Heart right ventricle (tissue), 16 donors: ENCODE data around the gene IARS1. TPM values are rescaled to one million over a fixed set of nuclear protein-coding genes. Genes with fewer than 3 reads are reported as not detected.

ENCODE experiments used
- ATAC-seq, 8 donors: fragments of 200-7000 bp; cut with Tn5 transposase; one replicate each; pipeline ENCODE4 v1.9.1; 2020; ENCODE audit warnings: mild to moderate bottlenecking in 8 of 8, moderate library complexity in 8 of 8, moderate number of reproducible peaks in 1 of 8
- DNase-seq, 2 donors: peaks; one replicate each; pipeline ENCODE4 v3.0.0-alpha.2; 2020
- H3K27ac ChIP-seq, 10 donors: fragments of 200-600 bp; sonication (generic) in 2 of 10; one replicate each; pipeline versions ENCODE4 v1.5.0 to v1.8.0; 2020 to 2022; ENCODE audit warnings: mild to moderate bottlenecking in 3 of 10
- H3K27me3 ChIP-seq, 7 donors: fragments of 200-600 bp; one replicate each; pipeline ENCODE4 v1.8.0; 2021 to 2022; ENCODE audit warnings: mild to moderate bottlenecking in 2 of 7
- H3K36me3 ChIP-seq, 9 donors: fragments of 200-600 bp; sonication (generic) in 1 of 9; one replicate each; pipeline versions ENCODE4 v1.5.0 to v1.8.0; 2020 to 2022; ENCODE audit warnings: mild to moderate bottlenecking in 2 of 9
- H3K4me1 ChIP-seq, 9 donors: fragments of 200-600 bp; sonication (generic) in 1 of 9; one replicate each; pipeline versions ENCODE4 v1.5.0 to v1.8.0; 2020 to 2022; ENCODE audit warnings: mild to moderate bottlenecking in 4 of 9
- H3K4me3 ChIP-seq, 10 donors: fragments of 200-600 bp; sonication (generic) in 2 of 10; one replicate each; pipeline versions ENCODE4 v1.5.0 to v1.8.0; 2020 to 2022; ENCODE audit warnings: mild to moderate bottlenecking in 7 of 10, moderate library complexity in 2 of 10
- H3K9me3 ChIP-seq, 11 donors: fragments of 200-600 bp in 10 of 11; sonication (generic) in 2 of 11; one replicate each; pipeline versions ENCODE4 v1.5.0 to v1.8.0; 2013 to 2022; ENCODE audit warnings: mild to moderate bottlenecking in 2 of 11, control low read depth in 1 of 11, moderate library complexity in 1 of 11
- WGBS, 2 donors: extraction: QIAGEN DNeasy Blood & Tissue Kit; methylation state at CpG; one replicate each; pipeline ENCODE4 v1.1.7; 2013; ENCODE audit warnings: inconsistent platforms in 1 of 2; 5-methylcytosine and 5-hydroxymethylcytosine counted together
- intact Hi-C, 10 donors: fragments of 100-400 bp; cut with DNase I; formaldehyde crosslinking; loops; one replicate each; pipeline versions ENCODE4 v1.11.1 to v1.14.2; 2022
- microRNA-seq, 2 donors: library from miRNA; unstranded; fragments of <30 nt; microRNA quantifications; one replicate each; pipeline ENCODE4 v1.2.0, GENCODE V29; 2021
- polyA plus RNA-seq, 2 donors: library from polyadenylated mRNA; stranded (reverse); fragments of 200-250 nt; gene quantifications; one replicate each; pipeline ENCODE4 v1.2.3, GENCODE V29; 2013
- total RNA-seq, 10 donors: library from RNA; stranded (reverse); fragmentation: NEBNext Ultra II Directional in 3 of 10; extraction: Animal tissue kit (Norgen Biotek cat#: 25700) in 3 of 10; gene quantifications; one replicate each; pipeline versions ENCODE4 v1.2.1 to v1.2.4, GENCODE V29; 2021 to 2023
- TF ChIP-seq, protein P1 (sequence below), 9 donors: fragments of 200-600 bp; sonication (generic) in 2 of 9; IDR thresholded peaks; one replicate each; pipeline versions ENCODE4 v1.5.0 to v1.8.0; 2021 to 2022; ENCODE audit warnings: antibody characterized with exemption in 9 of 9, mild to moderate bottlenecking in 5 of 9, moderate library complexity in 1 of 9
- donor health status: Arrhythmogenic right ventricular cardiomyopathy.
- donor health status: ischemic (EF 13 %, LVEDD 7.1; RV severe dilation, severe dysfunction).
- donor health status: healthy with polysubstance abuse.
- donor health status: DM: no; HTN: yes; CAD: no.
- donor health status: DM: no; HTN: no; CAD: no.
- donor health status: ischemic (EF 25% LVEDD 6.9; RV normal size, moderate dysfunction).
- donor health status: ischemic (EF 25% LVEDD 5.7; RV mildly dilated, moderate dysfunction).
- donor health status: healthy.
- donor health status: DM: yes; HTN: yes; CAD: no.
- donor health status: Ischemic cardiomyopathy.
- donor health status: ischemic (EF 35%, LVEDD 5.7; RV mildly dilated, moderate dysfunction).
- donor health status: nonischemic (EF 11% LVEDD 7.7; RV severe dilation, severe dysfunction).
- donor health status: DM: yes; HTN: yes; CAD: no.
- donor health status: PGD.
- donor health status: ischemic (EF 29% LVEDD 5.4; RV normal size, mild dysfunction).
- donor health status: nonischemic (EF 23%, LVEDD 6.1; RV moderate dilation, normal function).

Gene IARS1
- total and polyA plus RNA-seq, 12 donors = 9.0 to 79.6 (median 60.8) TPM

- intact Hi-C loops = loop anchor here in 3 of 10 donors (10.0 kb wide), 2 partner anchors 103 to 113 kb away; no protein-coding TSS in a partner anchor
Measured at GRCh38 chr9:92247981-92248380, 45.5 kb downstream of the IARS1 start.

DNA sequence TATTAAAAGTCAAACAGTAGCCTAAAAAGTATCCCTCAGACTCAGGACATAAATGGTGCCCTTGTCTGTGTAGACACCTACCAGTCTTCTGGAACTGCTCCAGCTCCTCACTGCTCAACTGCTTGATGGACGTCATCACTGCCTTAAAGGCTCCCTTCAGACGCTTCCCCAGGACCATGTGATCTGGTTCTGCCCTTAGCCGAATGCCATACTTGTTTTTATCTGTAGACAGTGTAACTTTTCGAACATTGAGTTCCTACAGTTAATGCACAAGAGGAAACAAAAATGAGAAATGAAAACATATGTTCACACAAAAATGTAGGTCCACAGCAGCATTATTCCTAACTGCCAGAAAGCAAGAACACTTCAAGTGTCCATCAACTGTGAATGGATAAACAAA lies 46.2 kb downstream of the IARS1 start:
- H3K9me3 ChIP-seq = no peaks in the 10 kb centered on the region
- intact Hi-C loops = loop anchor here in 3 of 10 donors (10.0 kb wide), 2 partner anchors 102 to 112 kb away; no protein-coding TSS in a partner anchor
- ATAC-seq = no peak
- no peaks in the 10 kb centered on the region for H3K27me3 ChIP-seq
- TF ChIP-seq, protein P1, sequence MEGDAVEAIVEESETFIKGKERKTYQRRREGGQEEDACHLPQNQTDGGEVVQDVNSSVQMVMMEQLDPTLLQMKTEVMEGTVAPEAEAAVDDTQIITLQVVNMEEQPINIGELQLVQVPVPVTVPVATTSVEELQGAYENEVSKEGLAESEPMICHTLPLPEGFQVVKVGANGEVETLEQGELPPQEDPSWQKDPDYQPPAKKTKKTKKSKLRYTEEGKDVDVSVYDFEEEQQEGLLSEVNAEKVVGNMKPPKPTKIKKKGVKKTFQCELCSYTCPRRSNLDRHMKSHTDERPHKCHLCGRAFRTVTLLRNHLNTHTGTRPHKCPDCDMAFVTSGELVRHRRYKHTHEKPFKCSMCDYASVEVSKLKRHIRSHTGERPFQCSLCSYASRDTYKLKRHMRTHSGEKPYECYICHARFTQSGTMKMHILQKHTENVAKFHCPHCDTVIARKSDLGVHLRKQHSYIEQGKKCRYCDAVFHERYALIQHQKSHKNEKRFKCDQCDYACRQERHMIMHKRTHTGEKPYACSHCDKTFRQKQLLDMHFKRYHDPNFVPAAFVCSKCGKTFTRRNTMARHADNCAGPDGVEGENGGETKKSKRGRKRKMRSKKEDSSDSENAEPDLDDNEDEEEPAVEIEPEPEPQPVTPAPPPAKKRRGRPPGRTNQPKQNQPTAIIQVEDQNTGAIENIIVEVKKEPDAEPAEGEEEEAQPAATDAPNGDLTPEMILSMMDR (IDR thresholded peaks at IDR 0.05) = no peak
- no peak overlapping the region for H3K27ac ChIP-seq
- no peaks in the 10 kb centered on the region for H3K4me1 ChIP-seq
- 79 to 82% methylated on average over 4 of the region's 4 CpGs for WGBS, 2 donors
- peaks cover 0 to 100% (median 97%) of the 10 kb centered on the region in 9 donors for H3K36me3 ChIP-seq
- DNase-seq = no peak
- no peak overlapping the region for H3K4me3 ChIP-seq

More at GRCh38 chr9:92247981-92248380, 45.5 kb downstream of the IARS1 start:
- Histone ChIP-seq H3K4me1 (no peaks in the 10 kb centered on the region), H3K27ac (no peak overlapping the region), H3K27me3 (no peaks in the 10 kb centered on the region), H3K9me3 (no peaks in the 10 kb centered on the region), H3K36me3 (peaks cover 0 to 100% (median 93%) of the 10 kb centered on the region in 9 donors), H3K4me3 (no peak overlapping the region)
- no peak for ATAC-seq
- DNase-seq = no peak
- 97% methylated on average over 3 of the region's 3 CpGs for WGBS, 2 donors
- TF ChIP-seq, protein P1 (IDR thresholded peaks at IDR 0.05) = no peak

GRCh38 chr9:92245005-92245797 lies 48.3 kb downstream of the IARS1 start:
- intact Hi-C loops = loop anchor here in 3 of 10 donors (10.0 kb wide), 2 partner anchors 100 to 110 kb away; no protein-coding TSS in a partner anchor
- no peak for DNase-seq
- H3K27me3 ChIP-seq = no peaks in the 10 kb centered on the region
- no peak for ATAC-seq
- H3K4me1 ChIP-seq = no peaks in the 10 kb centered on the region
- H3K9me3 ChIP-seq = no peaks in the 10 kb centered on the region
- H3K36me3 ChIP-seq = peaks cover 0 to 100% (median 100%) of the 10 kb centered on the region in 9 donors
- H3K27ac ChIP-seq = no peak overlapping the region
- 89 to 91% methylated on average over 7 of the region's 7 CpGs for WGBS, 2 donors
- TF ChIP-seq, protein P1 (IDR thresholded peaks at IDR 0.05) = no peak
- H3K4me3 ChIP-seq = no peak overlapping the region

Small RNA genes within 50 kb of the gene (microRNA-seq; reads per million reads assigned to microRNA genes)
- gene MIR3651 = 0 to 0.60 reads per million in 2 donors

Other genes starting within 250 kb of the IARS1 start
- 10 to 100 TPM; 17.5 to 28.1 (median 23.0) TPM for gene SPTLC1, start 178.3 kb downstream of the IARS1 start, total RNA-seq
- gene SPTLC1, start 178.3 kb downstream of the IARS1 start, polyA plus RNA-seq = 10 to 100 TPM; 17.1 to 25.5 TPM
- gene NOL8, start 31.7 kb upstream of the IARS1 start, total RNA-seq = 10 to 100 TPM; 12.6 to 19.1 (median 15.0) TPM
- 10 to 100 TPM in 1 of 2 donors, 1 to 10 TPM in 1; 9.1 to 27.4 TPM for gene NOL8, start 31.7 kb upstream of the IARS1 start, polyA plus RNA-seq
- gene CENPP, start 32.3 kb upstream of the IARS1 start, total RNA-seq = 1 to 10 TPM; 1.3 to 5.2 (median 3.1) TPM
- gene CENPP, start 32.3 kb upstream of the IARS1 start, polyA plus RNA-seq = 1 to 10 TPM; 1.3 to 1.4 TPM
- 10 to 100 TPM in 7 of 10 donors, 1 to 10 TPM in 3; 2.2 to 25.9 (median 13.0) TPM for gene OGN, start 110.9 kb upstream of the IARS1 start, total RNA-seq
- 1 to 10 TPM; 3.5 to 4.2 TPM for gene OGN, start 110.9 kb upstream of the IARS1 start, polyA plus RNA-seq
- 10 to 100 TPM in 1 of 10 donors, 1 to 10 TPM in 9; 2.5 to 11.4 (median 4.3) TPM for gene OMD, start 130.8 kb upstream of the IARS1 start, total RNA-seq
- 1 to 10 TPM; 2.1 to 2.6 TPM for gene OMD, start 130.8 kb upstream of the IARS1 start, polyA plus RNA-seq
- gene ASPN, start 188.8 kb upstream of the IARS1 start, total RNA-seq = 10 to 100 TPM in 8 of 10 donors, 1 to 10 TPM in 2; 2.3 to 29.6 (median 19.4) TPM
- gene ASPN, start 188.8 kb upstream of the IARS1 start, polyA plus RNA-seq = 10 to 100 TPM in 1 of 2 donors, 1 to 10 TPM in 1; 3.2 to 11.4 TPM
- 10 to 100 TPM in 3 of 10 donors, 1 to 10 TPM in 7; 4.2 to 14.9 (median 9.2) TPM for gene ECM2, start 242.3 kb upstream of the IARS1 start, total RNA-seq
- 1 to 10 TPM; 2.1 to 8.0 TPM for gene ECM2, start 242.3 kb upstream of the IARS1 start, polyA plus RNA-seq